NT2/D1 (cell line): Measurements from ENCODE around the gene CAVIN3.
A peak's percentile ranks its signal among the peaks of the same experiment; 100 is the strongest.

Source experiments
- DNase-seq: peaks from one replicate; pipeline ENCODE4 v3.0.0-alpha.2; 2011; ENCODE audit warnings: low read depth, low spot score
- H3K27me3 ChIP-seq: 2 replicates; pipeline ENCODE4 v1.6.0; 2011; ENCODE audit warnings: mild to moderate bottlenecking; ENCODE audit not compliant: insufficient read length, insufficient read depth
- H3K36me3 ChIP-seq: 2 replicates; pipeline ENCODE4 v1.6.1; 2011; ENCODE audit warnings: mild to moderate bottlenecking, low read length, mixed read lengths; ENCODE audit not compliant: insufficient read depth, insufficient read length
- H3K4me1 ChIP-seq: 2 replicates; pipeline ENCODE4 v1.5.1; 2011; ENCODE audit not compliant: insufficient read depth, insufficient read length
- H3K4me3 ChIP-seq: 2 replicates; pipeline ENCODE4 v1.5.1; 2011; ENCODE audit warnings: low read depth; ENCODE audit not compliant: insufficient read length
- H3K9ac ChIP-seq: 2 replicates; pipeline ENCODE4 v1.6.0; 2011; ENCODE audit warnings: low read depth; ENCODE audit not compliant: insufficient read length
- H3K9me3 ChIP-seq: 2 replicates; pipeline ENCODE4 v1.5.1; 2011; ENCODE audit warnings: mild to moderate bottlenecking, low read length; ENCODE audit not compliant: insufficient read depth
- SUZ12 ChIP-seq: IDR thresholded peaks from 2 replicates; pipeline ENCODE4 v1.6.1; 2011; ENCODE audit not compliant: insufficient read length, insufficient read depth; ENCODE audit errors: extremely low read depth
- YY1 ChIP-seq: IDR thresholded peaks from 2 replicates; pipeline ENCODE4 v1.6.1; 2011; ENCODE audit not compliant: insufficient read length, insufficient read depth
- ZNF274 ChIP-seq: IDR thresholded peaks from 2 replicates; pipeline ENCODE4 v1.6.1; 2011; ENCODE audit warnings: mild to moderate bottlenecking, low read depth, low read length

Gene CAVIN3

GRCh38 chr11:6354651-6355485, 34.6 kb upstream of the CAVIN3 start:
- Histone ChIP-seq H3K9me3 (no peaks in the 10 kb centered on the region), H3K4me1 (no peaks in the 10 kb centered on the region), H3K27me3 (no peaks in the 10 kb centered on the region), H3K36me3 (no peaks in the 10 kb centered on the region), H3K9ac (no peak overlapping the region), H3K4me3 (no peak overlapping the region)
- no peak for DNase-seq
- TF ChIP-seq SUZ12 (no peak), ZNF274 (no peak), YY1 (no peak)

- no peak overlapping the region for H3K4me3 ChIP-seq
- H3K9ac ChIP-seq, result no peak overlapping the region
- peak; percentile 90 for DNase-seq
Observed at GRCh38 chr11:6353367-6353987, 33.2 kb upstream of the CAVIN3 start.

DNA sequence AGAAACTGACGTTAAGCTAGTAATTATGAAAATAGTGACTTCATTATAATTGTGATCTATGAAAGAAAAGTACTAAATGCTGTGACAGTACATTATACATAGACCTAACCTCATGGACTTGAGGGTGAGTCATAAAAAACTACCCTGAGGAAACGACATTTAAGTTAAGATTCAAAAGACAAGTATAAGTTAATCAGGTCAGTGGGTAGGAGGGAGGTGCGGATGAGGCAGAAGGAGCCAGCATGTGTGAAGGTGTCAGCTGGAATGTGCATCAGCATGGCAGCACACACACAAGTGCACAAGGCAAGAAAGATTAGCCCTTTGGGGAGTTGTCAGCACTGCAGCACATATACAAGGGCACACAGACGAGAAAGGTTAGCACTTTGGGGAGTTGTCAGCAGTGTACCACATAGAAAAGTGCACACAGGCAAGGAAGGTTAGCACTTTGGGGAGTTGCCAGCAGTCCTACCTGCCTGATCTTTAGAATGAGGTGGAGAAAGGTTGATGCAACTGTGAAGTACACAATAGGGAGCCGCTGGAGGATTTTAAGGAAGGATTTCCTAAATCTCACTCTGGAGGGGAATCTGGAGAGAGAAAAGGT, 31.6 kb upstream of the CAVIN3 start:
- TF ChIP-seq ZNF274 (no peak), SUZ12 (no peak), YY1 (no peak)
- Histone ChIP-seq H3K4me3 (no peak overlapping the region), H3K4me1 (no peaks in the 10 kb centered on the region), H3K27me3 (no peaks in the 10 kb centered on the region), H3K9ac (no peak overlapping the region), H3K9me3 (peaks cover 4% of the 10 kb centered on the region; the same call in 1 of the 2 replicates), H3K36me3 (no peaks in the 10 kb centered on the region)
- no peak for DNase-seq

More at GRCh38 chr11:6353367-6353987, 33.2 kb upstream of the CAVIN3 start:
- Histone ChIP-seq H3K4me1 (no peaks in the 10 kb centered on the region), H3K9me3 (no peaks in the 10 kb centered on the region), H3K27me3 (no peaks in the 10 kb centered on the region), H3K36me3 (no peaks in the 10 kb centered on the region)
- TF ChIP-seq YY1 (no peak), SUZ12 (no peak), ZNF274 (no peak)

DNA sequence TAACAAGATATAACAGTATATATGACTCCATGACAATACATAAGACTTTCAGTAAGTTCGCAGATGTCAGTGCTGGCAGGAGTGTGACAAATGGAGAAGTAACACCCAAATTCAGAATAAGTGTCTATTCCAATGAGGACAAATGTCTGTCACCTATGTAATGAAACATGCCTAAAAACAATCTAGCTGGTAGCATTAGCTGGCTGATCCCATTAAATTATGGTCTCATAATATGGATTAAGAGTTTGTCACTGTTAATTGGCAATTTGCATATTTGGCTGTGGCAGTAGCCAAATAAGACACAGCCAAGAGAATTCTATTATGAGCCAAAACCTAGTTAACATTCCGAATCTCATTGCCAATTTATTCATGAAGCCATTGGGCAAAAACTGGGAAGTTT, 30.2 kb upstream of the CAVIN3 start:
- Histone ChIP-seq H3K9ac (no peak overlapping the region), H3K27me3 (no peaks in the 10 kb centered on the region), H3K4me3 (no peak overlapping the region), H3K4me1 (no peaks in the 10 kb centered on the region), H3K9me3 (peaks cover 11% of the 10 kb centered on the region; the same call in 1 of the 2 replicates), H3K36me3 (no peaks in the 10 kb centered on the region)
- no peak for DNase-seq
- TF ChIP-seq ZNF274, result no peak
- no peak for TF ChIP-seq SUZ12
- TF ChIP-seq YY1, result no peak

- no peak overlapping the region for H3K9ac ChIP-seq
- H3K36me3 ChIP-seq, result no peaks in the 10 kb centered on the region
- no peak overlapping the region for H3K4me3 ChIP-seq
- peaks cover 11% of the 10 kb centered on the region; the same call in 1 of the 2 replicates for H3K9me3 ChIP-seq
- no peaks in the 10 kb centered on the region for H3K4me1 ChIP-seq
- TF ChIP-seq ZNF274 (no peak), YY1 (no peak), SUZ12 (no peak)
- H3K27me3 ChIP-seq, result no peaks in the 10 kb centered on the region
- no peak for DNase-seq
Observed at GRCh38 chr11:6350043-6350442, 29.7 kb upstream of the CAVIN3 start.

DNA sequence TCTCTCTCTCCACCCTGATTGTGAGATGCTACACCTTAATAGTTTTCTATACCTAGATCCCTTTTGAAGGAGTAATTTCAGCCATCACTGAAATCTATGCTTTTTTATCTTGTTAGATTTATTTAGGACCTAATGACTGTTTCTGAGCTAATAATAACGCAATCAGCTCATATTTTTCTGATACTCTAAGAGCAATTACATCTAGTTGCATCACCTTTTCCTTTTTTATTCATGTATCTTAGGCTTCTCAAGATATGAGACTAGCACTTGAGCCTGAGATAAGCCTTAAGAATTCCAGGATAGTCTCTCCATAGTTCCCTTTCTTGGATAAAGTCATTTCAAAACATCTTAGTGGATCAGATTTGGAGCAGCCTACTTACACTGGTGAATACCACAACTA, 25.1 kb upstream of the CAVIN3 start:
- no peak overlapping the region for H3K9ac ChIP-seq
- no peak overlapping the region for H3K4me3 ChIP-seq
- peaks cover 11% of the 10 kb centered on the region; the same call in 1 of the 2 replicates for H3K9me3 ChIP-seq
- no peaks in the 10 kb centered on the region for H3K4me1 ChIP-seq
- no peaks in the 10 kb centered on the region for H3K36me3 ChIP-seq
- no peak for DNase-seq
- H3K27me3 ChIP-seq, result no peaks in the 10 kb centered on the region
- TF ChIP-seq YY1, result no peak
- no peak for TF ChIP-seq ZNF274
- no peak for TF ChIP-seq SUZ12

GRCh38 chr11:6336293-6336692, 16.0 kb upstream of the CAVIN3 start:
- Histone ChIP-seq H3K4me1 (no peaks in the 10 kb centered on the region), H3K27me3 (no peaks in the 10 kb centered on the region), H3K9ac (no peak overlapping the region), H3K4me3 (no peak overlapping the region), H3K36me3 (peaks cover 4% of the 10 kb centered on the region), H3K9me3 (no peaks in the 10 kb centered on the region)
- no peak for DNase-seq
- TF ChIP-seq ZNF274 (no peak), YY1 (no peak), SUZ12 (no peak)
